PC-3 (cell line): Measurements from ENCODE around the gene SESTD1. TPM values are rescaled to one million over a fixed set of nuclear protein-coding genes. Genes with fewer than 3 reads are reported as not detected.
A peak's percentile ranks its signal among the peaks of the same experiment; 100 is the strongest.

ENCODE experiments used
- ATAC-seq: fragments of 200-7000 bp; cut with Tn5 transposase; 2 replicates; pipeline ENCODE4 v1.9.1; 2020; ENCODE audit warnings: mild to moderate bottlenecking, moderate library complexity
- BruUV-seq: library from RNA; stranded (reverse); fragments of 400-500 nt; replicated peaks from 2 replicates; lab custom pipeline; 2021; lab: Mats Ljungman, UMichigan
- CTCF ChIA-PET: fragments of 300-600 bp; sonication (Branson Sonifier 250); formaldehyde crosslinking; loops from one replicate; lab custom pipeline; 2022; ENCODE audit warnings: antibody characterized with exemption; lab: Charles Lee
- POLR2A ChIA-PET: fragments of 300-600 bp; sonication (Branson Sonifier 250); formaldehyde crosslinking; loops from one replicate; lab custom pipeline; 2022; ENCODE audit warnings: antibody characterized with exemption; ENCODE audit not compliant: unreplicated experiment; lab: Charles Lee
- DNase-seq: peaks from one replicate; pipeline ENCODE4 v3.0.0-alpha.2; 2015
- H2AFZ ChIP-seq: fragments of 300-600 bp; sonication (generic); 2 replicates; pipeline ENCODE4 v1.6.0; 2016; ENCODE audit warnings: antibody characterized with exemption, low read length
- H3F3A ChIP-seq: fragments of 300-600 bp; sonication (generic); one replicate; pipeline ENCODE4 v1.6.0; 2017; ENCODE audit warnings: antibody characterized with exemption, low read length, control low read depth, mild to moderate bottlenecking; ENCODE audit not compliant: unreplicated experiment
- H3K27ac ChIP-seq: fragments of 300-600 bp; sonication (generic); 2 replicates; pipeline ENCODE4 v1.5.1; 2016; ENCODE audit warnings: mild to moderate bottlenecking, low read length
- H3K27me3 ChIP-seq: fragments of 300-600 bp; sonication (generic); 2 replicates; pipeline ENCODE4 v1.6.1; 2016; ENCODE audit warnings: low read length, mixed read lengths
- H3K36me3 ChIP-seq: fragments of 300-600 bp; sonication (generic); 2 replicates; pipeline ENCODE4 v1.6.1; 2016; ENCODE audit warnings: low read depth, mixed run types, low read length, mixed read lengths
- H3K4me1 ChIP-seq: fragments of 300-600 bp; sonication (generic); 2 replicates; pipeline ENCODE4 v1.5.1; 2016; ENCODE audit warnings: low read length; ENCODE audit not compliant: insufficient read depth
- H3K4me2 ChIP-seq: fragments of 300-600 bp; sonication (generic); 2 replicates; pipeline ENCODE4 v1.6.0; 2016; ENCODE audit warnings: low read length
- H3K4me3 ChIP-seq: fragments of 300-600 bp; sonication (generic); 2 replicates; pipeline ENCODE4 v1.5.1; 2016; ENCODE audit warnings: mild to moderate bottlenecking, low read length, mixed read lengths
- H3K79me2 ChIP-seq: fragments of 300-600 bp; sonication (generic); 2 replicates; pipeline ENCODE4 v1.6.1; 2017; ENCODE audit warnings: low read length, mixed read lengths
- H3K9ac ChIP-seq: fragments of 300-600 bp; sonication (generic); 2 replicates; pipeline ENCODE4 v1.6.0; 2016; ENCODE audit warnings: mild to moderate bottlenecking, low read length
- H3K9me2 ChIP-seq: fragments of 300-600 bp; sonication (generic); replicated peaks from 2 replicates; pipeline ENCODE4 v1.6.1; 2016; ENCODE audit warnings: mixed run types, low read length, mixed read lengths
- H3K9me3 ChIP-seq: fragments of 300-600 bp; sonication (generic); 2 replicates; pipeline ENCODE4 v1.6.1; 2016; ENCODE audit warnings: low read length, mixed read lengths
- H4K20me1 ChIP-seq: fragments of 300-600 bp; sonication (generic); 2 replicates; pipeline ENCODE4 v1.6.1; 2016; ENCODE audit warnings: low read length, mixed read lengths
- CTCF ChIP-seq: fragments of 300-600 bp; sonication (generic); conservative IDR thresholded peaks from 2 replicates; pipeline ENCODE4 v1.5.1; 2017; ENCODE audit warnings: antibody characterized with exemption, low read depth, mild to moderate bottlenecking, low read length
- EZH2 ChIP-seq: fragments of 300-600 bp; sonication (generic); IDR thresholded peaks from one replicate; pipeline ENCODE4 v1.6.1; 2017; ENCODE audit warnings: antibody characterized with exemption, mild to moderate bottlenecking, low read length; ENCODE audit not compliant: unreplicated experiment
- EZH2phosphoT487 ChIP-seq: fragments of 300-600 bp; sonication (generic); IDR thresholded peaks from 2 replicates; pipeline ENCODE4 v1.6.1; 2018; ENCODE audit warnings: mild to moderate bottlenecking, antibody characterized with exemption, low read length, borderline replicate concordance
- intact Hi-C: fragments of 100-400 bp; cut with micrococcal nuclease; formaldehyde crosslinking; loops from 2 replicates; pipeline ENCODE4 v1.9.0; 2023
- total RNA-seq: library from RNA; depleted of rRNA; stranded (reverse); fragments of >200 nt; gene quantifications from 2 replicates; pipeline ENCODE4 v1.2.3, GENCODE V29; 2014

The SESTD1 gene
- total RNA-seq, 1 experiment from 2014 or later: 12.2 TPM

- peak overlapping the region; percentile 46 for H3K4me2 ChIP-seq
- no peaks in the 10 kb centered on the region for H3K27me3 ChIP-seq
- H3K79me2 ChIP-seq: peaks cover 85% of the 10 kb centered on the region
- BruUV-seq: no TSS peak
- TF ChIP-seq CTCF (no peak), EZH2phosphoT487 (no peak), EZH2 (no peak)
- no peak overlapping the region for H3K4me3 ChIP-seq
- no peaks in the 10 kb centered on the region for H3K36me3 ChIP-seq
- H3K9ac ChIP-seq: no peak overlapping the region
- ATAC-seq (peak; percentile 76), DNase-seq (peak; percentile 86)
- peaks cover 5% of the 10 kb centered on the region; the same call in 1 of the 2 replicates for H4K20me1 ChIP-seq
- H2AFZ ChIP-seq: no peak overlapping the region
- CTCF ChIA-PET: no interaction called here
- H3K9me2 ChIP-seq: no peaks in the 10 kb centered on the region
- H3F3A ChIP-seq: peaks cover 6% of the 10 kb centered on the region
- peaks cover 51% of the 10 kb centered on the region for H3K4me1 ChIP-seq
- intact Hi-C loops: no loop called here
- peak overlapping the region; percentile 45 for H3K27ac ChIP-seq
- no peaks in the 10 kb centered on the region for H3K9me3 ChIP-seq
- POLR2A ChIA-PET: no interaction called here
Observed at GRCh38 chr2:179243046-179243445, 21.6 kb downstream of the SESTD1 start.

GRCh38 chr2:179240481-179241451 is 23.9 kb downstream of the SESTD1 start:
- ATAC-seq (no peak), DNase-seq (no peak)
- no peaks in the 10 kb centered on the region for H3K9me2 ChIP-seq
- peaks cover 5% of the 10 kb centered on the region; the same call in 1 of the 2 replicates for H4K20me1 ChIP-seq
- no peaks in the 10 kb centered on the region for H3K27me3 ChIP-seq
- POLR2A ChIA-PET: no interaction called here
- H3K4me1 ChIP-seq: peaks cover 62% of the 10 kb centered on the region
- H3K4me2 ChIP-seq: no peak overlapping the region
- no TSS peak for BruUV-seq
- H3K79me2 ChIP-seq: peaks cover 78% of the 10 kb centered on the region
- H3K27ac ChIP-seq: no peak overlapping the region
- no peak overlapping the region for H3K4me3 ChIP-seq
- no peaks in the 10 kb centered on the region for H3K36me3 ChIP-seq
- intact Hi-C loops: no loop called here
- no peak overlapping the region for H2AFZ ChIP-seq
- no peak for TF ChIP-seq EZH2
- TF ChIP-seq CTCF: peak; percentile 35; the same call in 1 of the 2 replicates
- H3K9ac ChIP-seq: no peak overlapping the region
- CTCF ChIA-PET: interaction anchor here (0.6 kb wide), 1 partner anchor 40 kb away, joined by 6 read pairs; no protein-coding TSS in a partner anchor
- no peaks in the 10 kb centered on the region for H3K9me3 ChIP-seq
- H3F3A ChIP-seq: peaks cover 6% of the 10 kb centered on the region
